Measurements from ENCODE around the gene SLC29A1.
A peak's percentile ranks its signal among the peaks of the same experiment; 100 is the strongest.
"Not testable (repeated sequence)": the region's sequence is repeated elsewhere in the genome, so short reads cannot be mapped to it uniquely, and the experiment has no call there.

Gene SLC29A1

DNA sequence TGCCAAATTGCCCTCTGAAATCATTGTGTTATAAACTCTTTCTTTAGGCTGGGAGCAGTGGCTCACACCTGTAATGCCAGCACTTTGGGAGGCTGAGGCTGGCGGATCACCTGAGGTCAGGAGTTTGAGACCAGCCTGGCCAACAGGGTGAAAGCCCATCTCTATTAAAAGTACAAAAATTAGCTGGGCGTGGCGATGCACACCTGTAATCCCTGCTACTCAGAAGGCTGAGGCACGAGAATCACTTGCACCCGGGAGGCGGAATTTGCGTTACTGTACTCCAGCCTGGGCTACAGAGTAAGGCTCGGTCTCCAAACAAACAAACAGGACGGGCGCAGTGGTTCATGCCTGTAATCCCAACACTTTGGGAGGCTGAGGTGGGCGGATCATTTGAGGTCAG is 27.0 kb upstream of the SLC29A1 start:
- not testable (repeated sequence) for DNase-seq

DNA sequence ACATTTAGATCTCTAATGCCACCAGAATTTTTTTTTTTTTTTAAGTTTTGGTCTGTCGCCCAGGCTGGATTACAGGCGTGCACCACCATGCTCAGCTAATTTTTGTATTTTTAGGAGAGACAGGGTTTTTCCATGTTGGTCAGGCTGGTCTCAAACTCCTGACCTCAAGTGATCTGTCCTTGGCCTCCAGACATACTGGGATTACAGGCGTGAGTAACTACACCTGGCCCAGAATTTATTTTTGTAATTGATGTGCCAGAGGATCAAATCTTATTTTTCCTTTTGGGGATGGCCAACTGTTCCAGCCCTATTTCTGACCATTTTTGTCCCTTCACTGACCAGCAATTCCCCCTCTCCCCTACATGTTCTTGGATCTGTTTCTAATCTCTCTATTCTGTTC is 24.7 kb upstream of the SLC29A1 start:
- DNase-seq: no peak

DNA sequence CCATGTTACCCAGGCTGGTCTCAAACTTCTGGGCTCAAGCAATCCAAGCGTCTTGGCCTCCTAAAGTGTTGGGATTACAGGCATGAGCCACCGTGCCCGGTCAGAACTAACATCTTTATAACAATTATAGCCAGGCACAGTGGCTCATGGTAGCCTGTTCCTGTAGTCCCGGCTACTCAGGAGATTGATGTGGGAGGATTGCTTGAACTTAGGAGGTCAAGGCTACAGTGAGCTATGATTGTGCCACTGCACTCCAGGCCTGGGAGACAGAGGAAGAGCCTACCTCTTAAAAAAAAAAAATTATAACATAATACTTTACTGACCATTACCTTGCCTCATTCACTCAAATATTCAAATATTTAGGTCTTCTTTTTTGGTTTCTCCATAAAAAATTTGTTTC is 23.5 kb upstream of the SLC29A1 start:
- no peak for DNase-seq

GRCh38 chr6:44201200-44201599 is 22.2 kb upstream of the SLC29A1 start:
- no peak for DNase-seq

- no peak for DNase-seq
Measured at GRCh38 chr6:44201638-44202303, 21.6 kb upstream of the SLC29A1 start.

GRCh38 chr6:44202332-44202971 is 20.9 kb upstream of the SLC29A1 start:
- no peak for DNase-seq

GRCh38 chr6:44202972-44203750 is 20.2 kb upstream of the SLC29A1 start:
- DNase-seq: no peak

DNA sequence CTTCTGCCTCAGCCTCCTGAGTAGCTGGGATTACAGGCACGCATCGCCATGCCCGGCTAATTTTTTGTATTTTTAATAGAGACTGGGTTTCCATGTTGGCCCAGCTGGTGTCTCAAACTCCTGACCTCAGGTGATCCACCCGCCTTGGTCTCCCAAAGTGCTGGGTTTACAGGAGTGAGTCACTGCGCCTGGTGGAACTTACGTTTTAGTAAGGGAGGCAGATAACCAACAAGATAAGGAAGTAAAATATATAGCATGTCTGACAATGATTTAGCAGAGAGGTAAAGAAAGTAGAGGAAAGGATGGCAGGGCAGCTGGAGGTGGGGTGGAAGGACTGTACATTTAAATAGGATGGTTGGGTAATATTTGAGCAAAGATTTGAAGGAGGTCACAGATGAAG is 19.4 kb upstream of the SLC29A1 start:
- no peak for DNase-seq

- no peak for DNase-seq
Measured at GRCh38 chr6:44207966-44208365, 15.4 kb upstream of the SLC29A1 start.

DNA sequence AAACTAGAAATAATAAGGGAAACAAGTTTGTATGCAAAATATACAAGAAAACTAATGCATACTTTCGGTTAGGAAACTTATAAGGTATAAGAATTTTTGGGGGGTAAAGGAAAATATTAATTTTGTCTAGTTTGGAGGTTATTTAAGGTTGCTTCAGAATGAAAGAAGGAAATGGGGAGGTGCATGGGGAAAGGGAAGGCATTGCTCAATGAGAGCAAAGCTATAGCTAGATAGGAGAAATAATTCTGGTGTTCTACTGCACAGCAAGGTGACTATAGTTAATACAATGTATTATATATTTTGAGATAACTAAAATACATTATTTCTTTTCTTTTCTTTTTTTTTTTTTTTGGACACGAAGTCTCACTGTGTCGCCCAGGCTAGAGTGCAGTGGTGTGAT is 12.1 kb upstream of the SLC29A1 start:
- DNase-seq: no peak

DNA sequence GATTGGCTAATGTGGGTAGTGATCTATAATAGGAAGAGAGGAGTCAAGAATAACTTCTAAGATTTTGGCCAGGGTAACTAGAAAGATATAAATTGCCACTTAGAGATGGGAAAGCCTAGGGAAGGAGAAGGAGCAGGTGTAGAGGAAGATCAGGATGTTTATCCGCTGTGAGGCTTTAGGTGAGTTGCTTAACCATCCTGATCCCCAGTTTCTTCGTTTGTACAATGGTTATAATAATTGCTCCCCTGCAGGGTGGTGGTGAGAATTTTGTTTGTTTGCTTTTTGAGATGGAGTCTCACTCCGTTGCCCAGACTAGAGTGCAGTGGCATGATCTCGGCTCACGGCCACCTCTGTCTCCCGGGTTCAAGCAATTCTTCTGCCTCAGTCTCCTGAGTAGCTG is 9.1 kb upstream of the SLC29A1 start:
- DNase-seq: no peak

GRCh38 chr6:44216677-44217331 is 6.6 kb upstream of the SLC29A1 start, which contains the start of gene MYMX:
MYMX (plus strand) TSS chr6:44216926; CDS start chr6:44217472, 546 bp downstream.
- DNase-seq: no peak

GRCh38 chr6:44217332-44218143 is 5.9 kb upstream of the SLC29A1 start:
- no peak for DNase-seq

- DNase-seq: peak; percentile 18
Measured at GRCh38 chr6:44219053-44219814, 4.2 kb upstream of the SLC29A1 start.

DNA sequence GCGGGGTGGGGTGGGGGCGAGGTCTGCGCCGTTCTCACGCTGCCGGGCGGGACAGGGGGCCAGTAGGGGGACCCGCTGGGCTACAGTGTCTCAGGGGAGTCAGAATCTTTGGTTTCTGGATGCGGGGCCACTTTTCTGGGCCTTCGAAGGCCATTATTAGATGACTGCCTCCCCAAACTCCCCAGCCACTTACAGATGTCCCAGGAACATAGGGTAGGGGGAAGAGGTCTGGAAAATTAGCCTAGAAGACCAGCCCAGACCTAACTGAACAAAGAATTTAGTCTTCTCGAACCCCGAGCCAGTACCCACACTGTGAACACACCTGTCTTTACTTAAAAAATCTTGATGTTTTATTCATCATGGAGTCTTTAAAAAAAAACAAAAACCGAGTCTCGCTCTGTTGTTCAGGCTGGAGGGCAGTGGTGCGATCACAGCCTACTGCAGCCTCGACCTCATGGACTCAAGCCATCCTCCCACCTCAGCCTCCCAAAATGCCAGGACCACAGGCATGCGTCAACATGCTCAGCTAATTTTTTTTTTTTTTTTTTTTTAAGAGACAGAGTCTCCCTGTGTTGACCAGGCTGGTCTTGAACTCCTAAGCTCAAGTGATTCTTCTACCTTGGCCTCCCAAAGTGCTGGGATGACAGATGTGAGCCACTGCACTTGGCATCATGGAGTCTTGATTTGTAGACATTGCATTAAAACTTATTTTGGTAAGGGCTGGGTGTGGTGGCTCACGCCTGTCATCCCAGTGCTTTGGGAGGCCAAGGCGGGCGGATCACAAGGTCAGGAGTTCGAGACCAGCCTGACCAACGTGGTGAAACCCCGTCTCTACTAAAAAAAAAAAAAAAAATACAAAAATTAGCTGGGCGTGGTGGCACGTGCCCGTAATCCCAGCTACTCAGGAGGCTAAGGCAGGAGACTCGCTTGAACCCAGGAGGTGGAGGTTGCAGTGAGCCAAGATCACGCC is 3.3 kb upstream of the SLC29A1 start:
- DNase-seq: no peak

DNA sequence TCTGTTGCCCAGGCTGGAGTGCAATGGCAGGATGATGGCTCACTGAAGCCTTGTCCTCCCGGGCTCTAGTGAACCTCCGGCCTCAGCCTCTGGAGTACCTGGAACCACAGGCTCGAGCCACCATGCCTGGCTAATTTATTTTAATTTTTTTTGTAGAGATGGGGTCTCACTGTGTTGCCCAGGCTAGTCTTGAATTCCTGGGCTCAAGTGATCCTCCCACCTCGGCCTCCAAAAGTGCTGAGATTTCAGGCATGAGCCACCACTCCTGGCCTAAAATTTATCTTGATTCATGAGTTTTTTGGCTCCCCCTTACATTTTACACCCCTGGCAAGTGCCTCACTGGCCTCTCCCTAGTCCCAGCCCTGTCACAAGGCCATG is 2.5 kb upstream of the SLC29A1 start:
- no peak for DNase-seq

DNA sequence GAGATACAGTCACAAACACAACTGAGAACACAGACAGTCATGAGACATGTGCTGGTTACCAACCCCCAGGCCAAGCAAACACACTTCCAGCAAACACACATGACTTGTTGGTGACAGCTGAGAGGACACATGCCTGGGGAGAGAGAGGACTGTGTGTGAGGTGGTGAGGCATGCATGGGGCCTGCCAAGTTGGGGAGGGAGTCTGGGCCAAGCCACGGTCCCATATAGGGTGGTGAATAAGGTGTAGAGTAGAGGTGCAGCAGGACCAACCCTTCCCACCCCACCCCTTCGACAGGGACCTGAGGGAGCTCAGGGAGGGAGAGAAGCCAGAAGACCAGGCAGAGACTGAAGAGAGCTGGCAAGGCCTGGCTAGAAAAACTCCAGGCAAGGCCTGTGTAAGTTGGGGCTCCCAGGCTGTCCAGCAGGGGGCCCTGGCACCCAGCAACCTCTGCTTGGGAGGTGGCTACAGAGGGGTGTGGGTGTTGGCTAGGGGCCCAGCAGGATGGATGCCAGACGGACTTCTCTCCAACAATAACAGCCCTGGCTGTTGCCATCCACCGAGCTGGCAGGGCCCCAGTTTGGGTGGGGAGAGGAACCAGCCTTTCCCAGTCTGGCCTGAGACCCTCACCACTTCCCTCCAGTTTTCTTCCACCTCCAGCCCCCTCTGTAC is 2.0 kb upstream of the SLC29A1 start:
- DNase-seq: peak; percentile 70

DNA sequence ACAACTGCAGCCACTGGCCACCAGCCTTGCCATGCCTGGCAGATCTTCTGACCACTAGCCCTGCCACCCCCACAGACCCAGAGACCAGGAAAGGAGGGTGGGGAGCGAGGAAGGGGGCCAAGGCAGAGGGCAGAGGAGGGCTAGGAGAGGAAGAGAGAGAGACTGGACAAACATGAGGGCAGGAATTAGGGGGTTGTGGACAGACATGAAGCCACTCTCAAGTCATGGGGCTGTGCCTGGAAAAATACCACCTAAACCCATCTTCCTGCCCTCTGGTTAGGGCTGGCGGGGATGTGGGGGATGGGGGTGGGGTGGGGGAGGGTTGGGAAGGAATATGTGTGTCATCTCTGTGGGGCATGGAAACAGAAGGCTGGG is 1.4 kb upstream of the SLC29A1 start:
- no peak for DNase-seq

DNA sequence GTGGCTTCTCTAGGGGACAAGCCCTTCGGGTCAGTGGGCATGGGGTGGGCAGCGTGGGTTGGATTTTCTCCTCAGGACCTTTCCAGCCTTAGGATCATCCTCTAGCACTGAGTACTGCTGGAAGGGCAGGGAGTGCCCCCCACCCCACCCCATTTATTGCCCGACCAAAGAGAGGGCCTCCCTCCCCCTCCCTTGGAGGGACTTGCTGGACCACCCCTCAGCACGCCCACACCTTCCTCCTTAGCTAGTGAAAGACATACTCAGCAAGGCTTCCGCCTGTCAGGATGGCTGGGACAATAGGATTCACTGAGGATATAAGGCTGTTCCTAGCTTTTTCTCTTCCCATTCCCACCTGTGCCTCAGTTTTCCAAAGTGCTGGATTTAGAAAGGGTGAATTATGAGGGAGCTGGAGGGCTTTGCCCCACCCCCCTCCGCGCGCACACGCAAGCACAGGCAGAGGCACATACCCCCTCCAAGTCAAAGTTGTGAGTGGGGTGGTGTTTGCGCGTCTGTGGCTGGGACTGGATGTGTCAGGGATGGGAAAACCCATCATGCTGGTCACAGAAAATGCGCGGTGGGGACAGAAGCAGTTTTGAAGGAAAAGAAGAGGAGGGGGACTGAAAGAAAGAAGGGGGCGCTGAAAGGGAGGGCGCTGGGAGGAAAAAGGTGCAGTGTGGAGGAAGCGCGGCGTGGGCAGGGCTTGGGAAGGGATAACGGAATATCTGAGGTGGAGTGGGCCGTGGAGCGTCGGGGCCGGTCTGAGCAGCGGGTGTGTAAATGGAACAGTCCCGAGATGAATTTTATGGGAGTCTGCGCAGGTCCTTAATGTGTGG is 693 bp upstream of the SLC29A1 start:
- DNase-seq: no peak

Data from stimulated activated CD4-positive, alpha-beta T cell treated with anti-CD3 and anti-CD28 coated beads, Interleukin-4, amount 100 ng/mL, for 1 hour (primary cell).